HuH-7.5 (cell line): ENCODE results near the gene FBXO28.
"Not testable (repeated sequence)": the region's sequence is repeated elsewhere in the genome, so short reads cannot be mapped to it uniquely, and the experiment has no call there.

Experiments used
- DNase-seq: peaks from one replicate; pipeline ENCODE4 v3.0.0; 2011; ENCODE audit warnings: low spot score

FBXO28 gene

GRCh38 chr1:224113918-224114786 lies at the start of gene FBXO28:
TSS of gene FBXO28 (plus strand) at chr1:224114111. CDS start at chr1:224114130, 19 bp downstream.
- DNase-seq, result peak; percentile 92

GRCh38 chr1:224064150-224064549 lies 49.8 kb upstream of the FBXO28 start:
- no peak for DNase-seq

GRCh38 chr1:224065455-224065854 lies 48.5 kb upstream of the FBXO28 start:
- no peak for DNase-seq

GRCh38 chr1:224067207-224067606 lies 46.7 kb upstream of the FBXO28 start:
- no peak for DNase-seq

GRCh38 chr1:224067621-224068457 lies 46.1 kb upstream of the FBXO28 start:
- DNase-seq, result no peak

GRCh38 chr1:224068458-224069072 lies 45.3 kb upstream of the FBXO28 start:
- DNase-seq, result no peak

GRCh38 chr1:224069138-224069537 lies 44.8 kb upstream of the FBXO28 start:
- no peak for DNase-seq

GRCh38 chr1:224070521-224070920 lies 43.4 kb upstream of the FBXO28 start:
- no peak for DNase-seq

- DNase-seq, result no peak
Observed at GRCh38 chr1:224076407-224076806, 37.5 kb upstream of the FBXO28 start.

- not testable (repeated sequence) for DNase-seq
Observed at GRCh38 chr1:224079644-224080043, 34.3 kb upstream of the FBXO28 start.

- DNase-seq, result no peak
Observed at GRCh38 chr1:224080115-224080774, 33.7 kb upstream of the FBXO28 start.

GRCh38 chr1:224081604-224082003 lies 32.3 kb upstream of the FBXO28 start:
- DNase-seq, result no peak

- no peak for DNase-seq
Observed at GRCh38 chr1:224082146-224082545, 31.8 kb upstream of the FBXO28 start.

GRCh38 chr1:224084867-224085266 lies 29.0 kb upstream of the FBXO28 start:
- no peak for DNase-seq

- no peak for DNase-seq
Observed at GRCh38 chr1:224085421-224086108, 28.3 kb upstream of the FBXO28 start.

- DNase-seq, result no peak
Observed at GRCh38 chr1:224087286-224087794, 26.6 kb upstream of the FBXO28 start.

- no peak for DNase-seq
Observed at GRCh38 chr1:224089583-224089982, 24.3 kb upstream of the FBXO28 start.

GRCh38 chr1:224090116-224090515 lies 23.8 kb upstream of the FBXO28 start:
- no peak for DNase-seq

GRCh38 chr1:224092111-224092510 lies 21.8 kb upstream of the FBXO28 start:
- no peak for DNase-seq

- no peak for DNase-seq
Observed at GRCh38 chr1:224092601-224093000, 21.3 kb upstream of the FBXO28 start.

- DNase-seq, result no peak
Observed at GRCh38 chr1:224095339-224095738, 18.6 kb upstream of the FBXO28 start.
